ENCODE data around the gene GRM4.

DNA sequence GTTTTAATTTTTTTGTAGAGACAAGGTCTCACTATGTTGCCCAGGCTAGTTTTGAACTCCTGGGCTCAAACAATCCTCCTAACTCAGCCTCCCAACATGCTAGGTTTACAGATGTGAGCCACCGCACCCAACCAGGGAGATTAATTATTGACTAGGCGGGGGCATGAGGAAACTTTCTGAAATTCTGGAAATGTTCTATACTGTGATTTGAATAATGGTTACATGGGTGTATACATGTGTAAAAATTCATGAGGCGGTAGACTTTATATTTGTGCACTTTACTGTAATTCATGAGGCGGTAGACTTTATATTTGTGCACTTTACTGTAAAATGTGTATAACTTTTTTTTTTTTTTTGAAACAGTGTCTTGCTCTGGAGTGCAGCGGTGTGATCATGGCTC lies 147.2 kb downstream of the GRM4 start:
- TF ChIP-seq CTCF (IDR thresholded peaks at IDR 0.05) (no peak), POLR2A (IDR thresholded peaks at IDR 0.05) (no peak)

Measured in uterus (tissue), 2 donors.